GM23338 (cell line): ENCODE data around the gene CDH4. TPM values are rescaled to one million over a fixed set of nuclear protein-coding genes. Genes with fewer than 3 reads are reported as not detected.

Experiments
- ATAC-seq: fragments of 200-7000 bp; cut with Tn5 transposase; 3 replicates; pipeline ENCODE4 v1.9.1; 2020
- DNase-seq: peaks from one replicate; pipeline ENCODE4 v3.0.0-alpha.2; 2015; ENCODE audit warnings: low spot score
- H2AFZ ChIP-seq: fragments of 200-600 bp; sonication (generic); 2 replicates; pipeline ENCODE4 v1.8.0; 2016; ENCODE audit warnings: antibody characterized with exemption, mild to moderate bottlenecking, moderate library complexity
- H3F3A ChIP-seq: fragments of 200-600 bp; sonication (generic); replicated peaks from 2 replicates; pipeline ENCODE4 v1.8.0; 2017; ENCODE audit warnings: antibody characterized with exemption, mixed run types, low read depth
- H3K27ac ChIP-seq: fragments of 200-600 bp; sonication (generic); 2 replicates; pipeline ENCODE4 v1.6.1; 2016; ENCODE audit warnings: low read depth
- H3K27me3 ChIP-seq: fragments of 200-600 bp; sonication (generic); 2 replicates; pipeline ENCODE4 v1.8.0; 2016; ENCODE audit warnings: mild to moderate bottlenecking, mixed run types, moderate library complexity; ENCODE audit not compliant: insufficient read depth
- H3K36me3 ChIP-seq: fragments of 200-600 bp; sonication (generic); 2 replicates; pipeline ENCODE4 v1.8.0; 2016; ENCODE audit warnings: mild to moderate bottlenecking; ENCODE audit not compliant: insufficient read depth
- H3K4me1 ChIP-seq: fragments of 200-600 bp; sonication (generic); 2 replicates; pipeline ENCODE4 v1.8.0; 2016; ENCODE audit warnings: mild to moderate bottlenecking, moderate library complexity; ENCODE audit not compliant: insufficient read depth
- H3K4me2 ChIP-seq: fragments of 200-600 bp; sonication (generic); 2 replicates; pipeline ENCODE4 v1.7.1; 2017; ENCODE audit warnings: mixed run types
- H3K4me3 ChIP-seq: fragments of 200-600 bp; sonication (generic); 2 replicates; pipeline ENCODE4 v1.6.1; 2016; ENCODE audit warnings: mixed run types
- H3K79me2 ChIP-seq: fragments of 200-600 bp; sonication (generic); replicated peaks from 2 replicates; pipeline ENCODE4 v1.8.0; 2017; ENCODE audit warnings: mild to moderate bottlenecking; ENCODE audit not compliant: insufficient read depth
- H3K9me2 ChIP-seq: fragments of 200-600 bp; sonication (generic); 2 replicates; pipeline ENCODE4 v1.8.0; 2017; ENCODE audit not compliant: insufficient read depth
- H4K20me1 ChIP-seq: fragments of 200-600 bp; sonication (generic); replicated peaks from 2 replicates; pipeline ENCODE4 v1.8.0; 2017; ENCODE audit warnings: mild to moderate bottlenecking; ENCODE audit not compliant: insufficient read depth
- H3K27ac Mint-ChIP-seq: 2 replicates; pipeline ENCODE4 v1.8.0; 2020; ENCODE audit warnings: inconsistent platforms, mild to moderate bottlenecking, moderate library complexity, mixed read lengths
- H3K27me3 Mint-ChIP-seq: 3 replicates; pipeline ENCODE4 v1.8.0; 2022; ENCODE audit warnings: low read depth, mild to moderate bottlenecking, moderate library complexity, mixed read lengths, inconsistent platforms; ENCODE audit not compliant: insufficient read depth, poor library complexity
- H3K36me3 Mint-ChIP-seq: 3 replicates; pipeline ENCODE4 v1.8.0; 2021; ENCODE audit warnings: low read depth, mild to moderate bottlenecking, inconsistent platforms, moderate library complexity, mixed read lengths
- H3K4me1 Mint-ChIP-seq: 3 replicates; pipeline ENCODE4 v1.8.0; 2020; ENCODE audit warnings: mild to moderate bottlenecking, inconsistent platforms, mixed read lengths
- H3K4me3 Mint-ChIP-seq: 3 replicates; pipeline ENCODE4 v1.8.0; 2021; ENCODE audit warnings: moderate library complexity, mild to moderate bottlenecking, inconsistent platforms, mixed read lengths
- H3K9me3 Mint-ChIP-seq: 3 replicates; pipeline ENCODE4 v1.8.0; 2020; ENCODE audit warnings: moderate library complexity, mild to moderate bottlenecking, inconsistent platforms, mixed read lengths
- CREB1 ChIP-seq: fragments of 250-450 bp; sonication (Bioruptor Pico); IDR thresholded peaks from 2 replicates; pipeline ENCODE4 v1.5.0; 2020; ENCODE audit warnings: low read depth, mild to moderate bottlenecking, moderate library complexity
- CTCF ChIP-seq, 2 experiments: fragments of 200-600 bp in 1 of 2; sonication (generic) in 1 of 2; conservative IDR thresholded peaks; 2 replicates each; pipeline versions ENCODE4 v1.5.1 to v1.6.1; 2016 to 2017; ENCODE audit warnings: antibody characterized with exemption in 2 of 2, low read depth in 2 of 2, mild to moderate bottlenecking in 2 of 2, moderate library complexity in 1 of 2
- EZH2 ChIP-seq: fragments of 200-600 bp; sonication (generic); IDR thresholded peaks from one replicate; pipeline ENCODE4 v1.8.0; 2017; ENCODE audit warnings: antibody characterized with exemption, mild to moderate bottlenecking, low read depth; ENCODE audit not compliant: unreplicated experiment
- EZH2phosphoT487 ChIP-seq: fragments of 200-600 bp; sonication (generic); IDR thresholded peaks from one replicate; pipeline ENCODE4 v1.8.1; 2018; ENCODE audit warnings: antibody characterized with exemption; ENCODE audit not compliant: unreplicated experiment
- JUNB ChIP-seq: IDR thresholded peaks from one replicate; pipeline ENCODE4 v1.6.1; 2016; ENCODE audit warnings: antibody characterized with exemption; ENCODE audit not compliant: unreplicated experiment
- NANOG ChIP-seq: IDR thresholded peaks from 2 replicates; pipeline ENCODE4 v1.6.1; 2016; ENCODE audit warnings: antibody characterized with exemption, borderline replicate concordance
- POLR2AphosphoS5 ChIP-seq: IDR thresholded peaks from 2 replicates; pipeline ENCODE4 v1.6.1; 2016; ENCODE audit warnings: antibody characterized with exemption, low read depth
- REST ChIP-seq: IDR thresholded peaks from one replicate; pipeline ENCODE4 v1.6.1; 2018; ENCODE audit warnings: antibody characterized with exemption; ENCODE audit not compliant: unreplicated experiment
- STAT1 ChIP-seq: IDR thresholded peaks from one replicate; pipeline ENCODE4 v1.6.1; 2016; ENCODE audit warnings: antibody characterized with exemption; ENCODE audit not compliant: unreplicated experiment
- ZNF114 ChIP-seq: fragments of 250-450 bp; sonication (Bioruptor Pico); IDR thresholded peaks from 2 replicates; pipeline ENCODE4 v1.5.0; 2020; ENCODE audit warnings: mild to moderate bottlenecking, moderate library complexity
- ZNF331 ChIP-seq: fragments of 250-450 bp; sonication (Bioruptor Pico); IDR thresholded peaks from 2 replicates; pipeline ENCODE4 v1.5.0; 2020; ENCODE audit warnings: low read depth, mild to moderate bottlenecking, moderate library complexity
- ZNF462 ChIP-seq: fragments of 250-450 bp; sonication (Bioruptor Pico); IDR thresholded peaks from 2 replicates; pipeline ENCODE4 v1.5.0; 2020; ENCODE audit warnings: mild to moderate bottlenecking, moderate library complexity
- polyA plus RNA-seq: library from polyadenylated mRNA; unstranded; fragments of >200 nt; fragmentation: Nextera tagmentation; extraction: Ambion mirVana; gene quantifications from 2 replicates; pipeline ENCODE4 v1.2.1, GENCODE V29; 2016
- total RNA-seq: library from RNA; depleted of rRNA; stranded (reverse); fragments of >200 nt; shearing (Covaris generic); gene quantifications from 2 replicates; pipeline ENCODE4 v1.2.3, GENCODE V29; 2014
- TF ChIP-seq, protein P1 (sequence below): IDR thresholded peaks from 2 replicates; pipeline ENCODE4 v1.6.1; 2016; ENCODE audit warnings: antibody characterized with exemption

Gene CDH4
- total and polyA plus RNA-seq, 2 experiments from 2014 or later: 1.2 to 4.2 TPM

DNA sequence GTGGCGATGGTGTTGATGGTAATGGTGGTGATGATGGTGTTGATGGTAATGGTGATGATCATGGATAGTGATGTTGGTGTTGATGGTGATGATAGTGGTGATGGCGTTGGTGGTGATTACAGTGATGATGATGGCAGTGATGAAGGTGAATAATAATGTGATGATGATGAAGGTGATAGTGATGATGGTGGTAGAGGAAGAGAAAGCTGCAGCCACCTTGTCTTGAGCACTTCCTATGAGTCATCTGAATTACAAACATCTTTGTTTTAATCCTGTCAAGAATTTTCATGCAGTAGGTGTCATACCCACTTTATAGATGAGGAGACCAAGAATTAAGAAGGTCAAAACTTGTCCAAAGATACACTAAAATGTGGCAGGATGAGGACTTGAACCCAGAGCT is 571.2 kb downstream of the CDH4 start:
- no peaks in the 10 kb centered on the region for H3K9me2 ChIP-seq
- H4K20me1 ChIP-seq: no peaks in the 10 kb centered on the region
- TF ChIP-seq NANOG (no peak), CREB1 (CRISPR knock-in tag) (no peak), ZNF331 (no peak), EZH2 (no peak), ZNF462 (CRISPR knock-in tag) (no peak), ZNF114 (CRISPR knock-in tag) (no peak), EZH2phosphoT487 (no peak), POLR2AphosphoS5 (no peak), JUNB (no peak), CTCF (conservative IDR thresholded peaks at IDR 0.05; ENCODE audit: low read depth in 2 of 2) (no peak), REST (no peak), STAT1 (no peak)
- TF ChIP-seq, protein P1, sequence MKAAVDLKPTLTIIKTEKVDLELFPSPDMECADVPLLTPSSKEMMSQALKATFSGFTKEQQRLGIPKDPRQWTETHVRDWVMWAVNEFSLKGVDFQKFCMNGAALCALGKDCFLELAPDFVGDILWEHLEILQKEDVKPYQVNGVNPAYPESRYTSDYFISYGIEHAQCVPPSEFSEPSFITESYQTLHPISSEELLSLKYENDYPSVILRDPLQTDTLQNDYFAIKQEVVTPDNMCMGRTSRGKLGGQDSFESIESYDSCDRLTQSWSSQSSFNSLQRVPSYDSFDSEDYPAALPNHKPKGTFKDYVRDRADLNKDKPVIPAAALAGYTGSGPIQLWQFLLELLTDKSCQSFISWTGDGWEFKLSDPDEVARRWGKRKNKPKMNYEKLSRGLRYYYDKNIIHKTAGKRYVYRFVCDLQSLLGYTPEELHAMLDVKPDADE: no peak
- H3K36me3 ChIP-seq: no peaks in the 10 kb centered on the region
- ATAC-seq: no peak
- H3K27ac Mint-ChIP-seq: no peak overlapping the region
- H3K4me1 Mint-ChIP-seq: peaks cover 3% of the 10 kb centered on the region; the same call in 1 of the 3 replicates
- no peak overlapping the region for H3K4me3 Mint-ChIP-seq
- H3K4me3 ChIP-seq: no peak overlapping the region
- peaks cover 17% of the 10 kb centered on the region for H3K27me3 Mint-ChIP-seq
- no peaks in the 10 kb centered on the region for H3K79me2 ChIP-seq
- no peaks in the 10 kb centered on the region for H3F3A ChIP-seq
- H3K9me3 Mint-ChIP-seq: peaks cover 29% of the 10 kb centered on the region
- H3K27me3 ChIP-seq: no peaks in the 10 kb centered on the region
- no peak for DNase-seq
- H3K4me1 ChIP-seq: no peaks in the 10 kb centered on the region
- peaks cover 18% of the 10 kb centered on the region; the same call in 2 of the 3 replicates for H3K36me3 Mint-ChIP-seq
- no peak overlapping the region for H2AFZ ChIP-seq
- H3K4me2 ChIP-seq: no peak overlapping the region
- H3K27ac ChIP-seq: no peak overlapping the region
